Endothelial cell (in vitro differentiated cells): ENCODE results near the gene DPYSL5. TPM values are rescaled to one million over a fixed set of nuclear protein-coding genes. Genes with fewer than 3 reads are reported as not detected.

ENCODE experiments used
- DNase-seq: peaks from one replicate; pipeline ENCODE4 v3.0.0; 2021; ENCODE audit warnings: low spot score
- H3K27ac Mint-ChIP-seq: one replicate; pipeline ENCODE4 v1.8.0; 2021; ENCODE audit warnings: mixed read lengths, inconsistent platforms; ENCODE audit not compliant: unreplicated experiment
- H3K27me3 Mint-ChIP-seq: one replicate; pipeline ENCODE4 v1.8.0; 2021; ENCODE audit warnings: mild to moderate bottlenecking, moderate library complexity, mixed read lengths, inconsistent platforms; ENCODE audit not compliant: unreplicated experiment
- H3K36me3 Mint-ChIP-seq: one replicate; pipeline ENCODE4 v1.8.0; 2021; ENCODE audit warnings: mild to moderate bottlenecking, low read depth, mixed read lengths, inconsistent platforms; ENCODE audit not compliant: unreplicated experiment
- H3K4me1 Mint-ChIP-seq: one replicate; pipeline ENCODE4 v1.8.0; 2021; ENCODE audit warnings: mild to moderate bottlenecking, mixed read lengths, inconsistent platforms; ENCODE audit not compliant: unreplicated experiment
- H3K4me3 Mint-ChIP-seq: one replicate; pipeline ENCODE4 v1.8.0; 2021; ENCODE audit warnings: mild to moderate bottlenecking, mixed read lengths, inconsistent platforms; ENCODE audit not compliant: unreplicated experiment
- H3K9me3 Mint-ChIP-seq: one replicate; pipeline ENCODE4 v1.8.0; 2021; ENCODE audit warnings: mixed read lengths, inconsistent platforms; ENCODE audit not compliant: unreplicated experiment
- total RNA-seq: library from RNA; stranded (reverse); fragmentation: NEBNext Ultra II Directional; extraction: Animal tissue kit (Norgen Biotek cat#: 25700); gene quantifications from one replicate; pipeline ENCODE4 v1.2.1, GENCODE V29; 2021; ENCODE audit not compliant: unreplicated experiment
- TF ChIP-seq, protein P1 (sequence below): fragments of 200-600 bp; sonication (generic); IDR thresholded peaks from one replicate; pipeline ENCODE4 v1.5.0; 2021; ENCODE audit warnings: antibody characterized with exemption; ENCODE audit not compliant: unreplicated experiment

Gene DPYSL5
- total RNA-seq, 1 donor from 2014 or later, result 0.23 TPM

DNA sequence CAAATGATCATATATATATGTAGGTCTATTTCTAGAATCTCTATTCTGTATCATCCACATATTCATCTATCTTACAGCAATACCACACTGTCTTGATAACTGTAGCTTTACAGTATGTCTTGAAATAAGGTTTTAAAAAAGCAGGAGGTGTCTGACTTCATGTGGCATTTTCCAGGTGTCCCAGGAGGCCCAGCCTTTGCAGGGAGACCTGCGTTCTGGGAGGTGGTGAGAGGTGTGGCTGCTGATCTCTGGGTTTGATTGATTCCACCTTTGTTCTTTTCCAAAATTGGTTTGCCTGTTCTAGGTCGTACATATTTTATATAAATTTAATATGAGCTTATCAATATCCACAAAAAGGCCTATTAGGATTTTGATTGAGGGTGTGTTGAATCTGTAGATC lies 26.6 kb downstream of the DPYSL5 start:
- no peak overlapping the region for H3K4me3 Mint-ChIP-seq
- no peaks in the 10 kb centered on the region for H3K27me3 Mint-ChIP-seq

DNA sequence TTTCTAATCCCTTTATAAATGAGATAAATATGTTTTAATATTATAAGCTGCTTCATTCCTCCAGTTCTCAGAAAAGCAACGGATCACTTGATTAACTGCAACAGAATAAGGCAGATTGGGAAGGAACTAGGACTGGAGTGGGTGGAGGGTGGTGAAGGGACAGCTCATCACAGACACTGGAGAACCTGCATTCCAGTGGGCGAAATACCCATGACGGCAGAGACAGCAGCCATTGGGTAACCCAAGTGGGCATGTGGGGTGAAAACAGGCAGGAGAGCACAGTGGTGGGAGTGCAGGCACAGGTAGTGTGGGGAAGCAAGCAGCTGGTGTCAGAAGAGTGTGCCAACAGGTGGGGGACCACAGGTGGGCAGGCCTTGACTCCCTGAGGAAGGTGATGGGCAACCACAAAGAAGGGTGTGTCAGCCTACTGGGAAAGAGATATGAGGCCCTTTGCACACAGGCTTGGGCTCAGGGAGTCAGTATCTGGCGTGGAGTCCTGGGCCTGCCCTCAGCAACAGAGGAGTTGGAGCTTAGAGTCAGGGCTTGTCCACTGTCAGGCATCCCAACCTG lies 27.2 kb downstream of the DPYSL5 start:
- DNase-seq, result no peak
- Mint-ChIP-seq H3K27me3 (no peaks in the 10 kb centered on the region), H3K27ac (no peak overlapping the region), H3K4me3 (no peak overlapping the region), H3K36me3 (no peaks in the 10 kb centered on the region), H3K4me1 (peaks cover 3% of the 10 kb centered on the region), H3K9me3 (no peaks in the 10 kb centered on the region)
- TF ChIP-seq, protein P1, sequence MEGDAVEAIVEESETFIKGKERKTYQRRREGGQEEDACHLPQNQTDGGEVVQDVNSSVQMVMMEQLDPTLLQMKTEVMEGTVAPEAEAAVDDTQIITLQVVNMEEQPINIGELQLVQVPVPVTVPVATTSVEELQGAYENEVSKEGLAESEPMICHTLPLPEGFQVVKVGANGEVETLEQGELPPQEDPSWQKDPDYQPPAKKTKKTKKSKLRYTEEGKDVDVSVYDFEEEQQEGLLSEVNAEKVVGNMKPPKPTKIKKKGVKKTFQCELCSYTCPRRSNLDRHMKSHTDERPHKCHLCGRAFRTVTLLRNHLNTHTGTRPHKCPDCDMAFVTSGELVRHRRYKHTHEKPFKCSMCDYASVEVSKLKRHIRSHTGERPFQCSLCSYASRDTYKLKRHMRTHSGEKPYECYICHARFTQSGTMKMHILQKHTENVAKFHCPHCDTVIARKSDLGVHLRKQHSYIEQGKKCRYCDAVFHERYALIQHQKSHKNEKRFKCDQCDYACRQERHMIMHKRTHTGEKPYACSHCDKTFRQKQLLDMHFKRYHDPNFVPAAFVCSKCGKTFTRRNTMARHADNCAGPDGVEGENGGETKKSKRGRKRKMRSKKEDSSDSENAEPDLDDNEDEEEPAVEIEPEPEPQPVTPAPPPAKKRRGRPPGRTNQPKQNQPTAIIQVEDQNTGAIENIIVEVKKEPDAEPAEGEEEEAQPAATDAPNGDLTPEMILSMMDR, result no peak

More for the DNA sequence above, 26.6 kb downstream of the DPYSL5 start:
- no peak overlapping the region for H3K27ac Mint-ChIP-seq
- no peak for DNase-seq
- H3K9me3 Mint-ChIP-seq, result no peaks in the 10 kb centered on the region
- no peaks in the 10 kb centered on the region for H3K36me3 Mint-ChIP-seq
- TF ChIP-seq, protein P1, result no peak
- peaks cover 3% of the 10 kb centered on the region for H3K4me1 Mint-ChIP-seq

DNA sequence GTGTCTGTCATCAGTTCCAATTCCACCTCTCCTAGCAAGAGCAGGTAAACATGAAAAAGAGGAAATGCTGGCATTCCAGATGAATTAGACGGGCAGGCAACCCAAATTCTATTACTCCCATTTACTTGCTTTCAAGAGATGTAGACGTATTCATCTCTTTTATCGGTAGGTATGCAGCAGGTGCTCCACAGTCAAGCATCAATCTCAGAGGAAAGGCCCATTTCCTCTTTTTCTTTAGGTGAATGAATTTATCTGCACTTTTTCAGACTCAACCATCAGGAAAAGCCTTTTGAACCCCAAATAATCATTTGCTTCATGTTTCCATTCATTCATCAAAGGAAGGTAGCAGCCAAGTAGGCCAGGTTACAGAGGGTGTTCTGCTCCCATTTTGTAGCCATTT lies 27.9 kb downstream of the DPYSL5 start:
- Mint-ChIP-seq H3K27ac (no peak overlapping the region), H3K36me3 (peaks cover 5% of the 10 kb centered on the region), H3K4me3 (no peak overlapping the region), H3K4me1 (peaks cover 3% of the 10 kb centered on the region), H3K9me3 (no peaks in the 10 kb centered on the region), H3K27me3 (peaks cover 4% of the 10 kb centered on the region)
- TF ChIP-seq, protein P1, result no peak
- DNase-seq, result no peak

DNA sequence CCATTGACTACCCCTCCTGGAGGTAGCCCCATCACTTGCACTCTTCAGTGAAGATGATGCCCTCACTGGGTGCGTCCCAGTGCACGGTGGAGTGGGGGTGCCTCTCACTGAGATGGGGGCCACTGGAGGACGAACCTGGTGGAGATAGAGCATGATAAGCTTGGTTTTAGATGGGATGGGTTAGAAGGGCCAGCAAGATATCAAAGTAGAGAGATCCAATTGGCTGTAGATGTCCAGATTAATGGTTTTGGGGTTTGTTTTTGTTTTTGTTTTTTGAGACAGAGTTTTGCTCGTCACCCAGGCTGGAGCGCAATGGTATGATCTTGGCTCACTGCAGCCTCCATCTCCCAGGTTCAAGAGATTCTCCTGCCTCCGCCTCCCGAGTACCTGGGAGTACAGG lies 28.3 kb downstream of the DPYSL5 start:
- no peak overlapping the region for H3K27ac Mint-ChIP-seq
- no peak overlapping the region for H3K4me3 Mint-ChIP-seq
- peaks cover 5% of the 10 kb centered on the region for H3K36me3 Mint-ChIP-seq
- H3K4me1 Mint-ChIP-seq, result peaks cover 6% of the 10 kb centered on the region
- DNase-seq, result no peak
- H3K27me3 Mint-ChIP-seq, result peaks cover 4% of the 10 kb centered on the region
- no peaks in the 10 kb centered on the region for H3K9me3 Mint-ChIP-seq
- TF ChIP-seq, protein P1, result no peak

DNA sequence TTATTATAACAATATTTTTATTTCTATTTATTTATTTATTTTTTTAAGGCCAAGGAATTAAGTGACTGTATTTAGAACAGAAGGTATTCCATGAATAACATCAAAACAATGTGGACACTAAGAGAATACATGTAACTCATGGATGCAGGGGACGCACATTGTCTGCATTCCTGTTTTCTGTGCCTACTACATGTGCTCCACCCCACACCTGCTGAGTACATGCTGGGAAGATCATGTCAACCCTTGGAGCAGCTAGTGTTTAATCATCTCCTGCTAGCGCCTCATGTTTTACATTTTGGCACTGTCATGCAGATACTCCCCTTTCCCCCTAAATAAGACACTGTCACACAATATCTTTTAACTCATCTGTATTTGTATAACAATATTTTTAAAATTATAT lies 29.3 kb downstream of the DPYSL5 start:
- Mint-ChIP-seq H3K36me3 (peaks cover 5% of the 10 kb centered on the region), H3K9me3 (no peaks in the 10 kb centered on the region), H3K4me1 (peaks cover 9% of the 10 kb centered on the region), H3K27me3 (peaks cover 4% of the 10 kb centered on the region), H3K27ac (no peak overlapping the region), H3K4me3 (no peak overlapping the region)
- no peak for DNase-seq
- TF ChIP-seq, protein P1, result no peak
